NCI-H2081 (cell line): Measurements from ENCODE around the gene CELF2.

Experiments used
- DNase-seq, 2 experiments: peaks; one replicate each; lab custom pipeline; 2025; lab: John Stamatoyannopoulos, UW

Gene CELF2

GRCh38 chr10:11004144-11005077 is 13.3 kb upstream of the CELF2 start:
- DNase-seq: no peak

GRCh38 chr10:11005725-11006427 is 11.8 kb upstream of the CELF2 start:
- peak in 1 of 2 experiments; percentile 3 for DNase-seq

- no peak for DNase-seq
Observed at GRCh38 chr10:11006428-11006825, 11.2 kb upstream of the CELF2 start.

- DNase-seq: no peak
Observed at GRCh38 chr10:11007476-11008020, 10.1 kb upstream of the CELF2 start.

- DNase-seq: no peak
Observed at GRCh38 chr10:11009471-11010308, 8.0 kb upstream of the CELF2 start.

- no peak for DNase-seq
Observed at GRCh38 chr10:11010582-11010981, 7.1 kb upstream of the CELF2 start.

GRCh38 chr10:11011436-11011835 is 6.2 kb upstream of the CELF2 start:
- no peak for DNase-seq

- no peak for DNase-seq
Observed at GRCh38 chr10:11011984-11012383, 5.7 kb upstream of the CELF2 start.

GRCh38 chr10:11012421-11013295 is 5.0 kb upstream of the CELF2 start:
- no peak for DNase-seq

- DNase-seq: no peak
Observed at GRCh38 chr10:11013836-11014235, 3.8 kb upstream of the CELF2 start.

GRCh38 chr10:11014671-11015445 is 2.8 kb upstream of the CELF2 start:
- no peak for DNase-seq

GRCh38 chr10:11015446-11015934 is 2.2 kb upstream of the CELF2 start:
- no peak for DNase-seq

GRCh38 chr10:11017000-11017569 is 587 bp upstream of the CELF2 start:
- DNase-seq: no peak

GRCh38 chr10:11018432-11018841 is 765 bp downstream of the CELF2 start:
- DNase-seq: peak in 1 of 2 experiments; percentile 11

GRCh38 chr10:11018855-11019631 is 1.4 kb downstream of the CELF2 start:
- peak in 1 of 2 experiments; percentile 20 for DNase-seq

- DNase-seq: peak in 1 of 2 experiments; percentile 31
Observed at GRCh38 chr10:11019724-11020547, 2.3 kb downstream of the CELF2 start.

- DNase-seq: peak in 1 of 2 experiments; percentile 23
Observed at GRCh38 chr10:11020548-11020942, 2.9 kb downstream of the CELF2 start.

- DNase-seq: no peak
Observed at GRCh38 chr10:11022213-11022612, 4.5 kb downstream of the CELF2 start.
